Measurements from ENCODE around the gene DAZL. TPM values are rescaled to one million over a fixed set of nuclear protein-coding genes. Genes with fewer than 3 reads are reported as not detected.

DAZL gene
- total RNA-seq, 1 experiment from 2014 or later, result not detected

GRCh38 chr3:16568115-16568514 is 37.1 kb downstream of the DAZL start (continued):
- TF ChIP-seq REST (IDR thresholded peaks at IDR 0.05; ENCODE audit: low read depth) (no peak), FOSL1 (IDR thresholded peaks at IDR 0.05; ENCODE audit: low read depth) (no peak), CBX3 (IDR thresholded peaks at IDR 0.05; ENCODE audit: low read depth) (no peak), EZH2phosphoT487 (IDR thresholded peaks at IDR 0.05; ENCODE audit: borderline replicate concordance) (no peak), RAD21 (IDR thresholded peaks at IDR 0.05; ENCODE audit: low read depth) (no peak)

GRCh38 chr3:16559653-16560365 is 45.4 kb downstream of the DAZL start:
- Histone ChIP-seq H3K36me3 (ENCODE audit: control insufficient read depth in 1 of 2, insufficient read depth in 2 of 2, low read length in 2 of 2) (no peaks in the 10 kb centered on the region), H2AFZ (ENCODE audit: low read depth, low read length, poor library complexity, severe bottlenecking) (no peak overlapping the region), H3K4me1 (ENCODE audit: control insufficient read depth in 1 of 2, insufficient read depth in 2 of 2, low read length in 2 of 2) (no peaks in the 10 kb centered on the region), H3K4me2 (ENCODE audit: low read length) (no peak overlapping the region), H3K27me3 (ENCODE audit: insufficient read depth, low read length) (no peaks in the 10 kb centered on the region), H3K9ac (ENCODE audit: low read length) (no peak overlapping the region), H3K27ac (ENCODE audit: low read depth, low read length) (no peak overlapping the region), H4K20me1 (ENCODE audit: insufficient read depth) (no peaks in the 10 kb centered on the region), H3K9me3 (ENCODE audit: control insufficient read depth in 1 of 2, insufficient read depth in 1 of 2, low read depth in 1 of 2, low read length in 2 of 2) (no peaks in the 10 kb centered on the region), H3K4me3 (replicated peaks in 1 of 2; ENCODE audit: low read depth in 1 of 2, low read length in 2 of 2) (no peak overlapping the region), H3K9me2 (ENCODE audit: insufficient read depth) (no peaks in the 10 kb centered on the region), H3K79me2 (ENCODE audit: insufficient read depth, low read length) (no peaks in the 10 kb centered on the region)
- intact Hi-C loops (cut with micrococcal nuclease), result no loop called here
- POLR2A ChIA-PET, result no interaction called here
- TF ChIP-seq EZH2 (IDR thresholded peaks at IDR 0.05), result no peak
- no peak for TF ChIP-seq ZFX (IDR thresholded peaks at IDR 0.05)
- no peak for TF ChIP-seq MAX (IDR thresholded peaks at IDR 0.05)
- no peak for TF ChIP-seq EGR1 (IDR thresholded peaks at IDR 0.05; ENCODE audit: low read depth)
- no peak for TF ChIP-seq CEBPB (IDR thresholded peaks at IDR 0.05; ENCODE audit: low read depth)
- no peak for TF ChIP-seq FOSL1 (IDR thresholded peaks at IDR 0.05; ENCODE audit: low read depth)
- DNase-seq (ENCODE audit: low read depth, low spot score) (no peak), ATAC-seq (no peak)
- CTCF ChIA-PET, result no interaction called here
- RAD21 ChIA-PET (ENCODE audit: low non-redundant PET in 1 of 2, low total read pairs in 2 of 2, uncharacterized antibody in 2 of 2, unreplicated experiment in 2 of 2), result no interaction called here
- BruUV-seq (replicated peaks), result no TSS peak
